Measurements from ENCODE around the gene ATM. TPM values are rescaled to one million over a fixed set of nuclear protein-coding genes. Genes with fewer than 3 reads are reported as not detected.
A peak's percentile ranks its signal among the peaks of the same experiment; 100 is the strongest.

Gene ATM
- total RNA-seq, 1 donor from 2014 or later: 72.1 TPM

GRCh38 chr11:108198833-108199232 is 24.0 kb upstream of the ATM start:
- Mint-ChIP-seq H3K36me3 (ENCODE audit: unreplicated experiment) (peaks cover 16% of the 10 kb centered on the region), H3K9me3 (ENCODE audit: unreplicated experiment) (no peaks in the 10 kb centered on the region), H3K27ac (ENCODE audit: unreplicated experiment) (peak overlapping the region; percentile 56), H3K27me3 (ENCODE audit: unreplicated experiment) (no peaks in the 10 kb centered on the region), H3K4me3 (ENCODE audit: unreplicated experiment) (no peak overlapping the region), H3K4me1 (ENCODE audit: unreplicated experiment) (peaks cover 11% of the 10 kb centered on the region)
- no peak for DNase-seq (ENCODE audit: extremely low spot score, unreplicated experiment)
- TF ChIP-seq, protein P1, sequence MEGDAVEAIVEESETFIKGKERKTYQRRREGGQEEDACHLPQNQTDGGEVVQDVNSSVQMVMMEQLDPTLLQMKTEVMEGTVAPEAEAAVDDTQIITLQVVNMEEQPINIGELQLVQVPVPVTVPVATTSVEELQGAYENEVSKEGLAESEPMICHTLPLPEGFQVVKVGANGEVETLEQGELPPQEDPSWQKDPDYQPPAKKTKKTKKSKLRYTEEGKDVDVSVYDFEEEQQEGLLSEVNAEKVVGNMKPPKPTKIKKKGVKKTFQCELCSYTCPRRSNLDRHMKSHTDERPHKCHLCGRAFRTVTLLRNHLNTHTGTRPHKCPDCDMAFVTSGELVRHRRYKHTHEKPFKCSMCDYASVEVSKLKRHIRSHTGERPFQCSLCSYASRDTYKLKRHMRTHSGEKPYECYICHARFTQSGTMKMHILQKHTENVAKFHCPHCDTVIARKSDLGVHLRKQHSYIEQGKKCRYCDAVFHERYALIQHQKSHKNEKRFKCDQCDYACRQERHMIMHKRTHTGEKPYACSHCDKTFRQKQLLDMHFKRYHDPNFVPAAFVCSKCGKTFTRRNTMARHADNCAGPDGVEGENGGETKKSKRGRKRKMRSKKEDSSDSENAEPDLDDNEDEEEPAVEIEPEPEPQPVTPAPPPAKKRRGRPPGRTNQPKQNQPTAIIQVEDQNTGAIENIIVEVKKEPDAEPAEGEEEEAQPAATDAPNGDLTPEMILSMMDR (IDR thresholded peaks at IDR 0.05): no peak

- no peak overlapping the region for H3K4me3 Mint-ChIP-seq (ENCODE audit: unreplicated experiment)
- H3K27ac Mint-ChIP-seq (ENCODE audit: unreplicated experiment): peak overlapping the region; percentile 83
- no peak for DNase-seq (ENCODE audit: extremely low spot score, unreplicated experiment)
- H3K9me3 Mint-ChIP-seq (ENCODE audit: unreplicated experiment): peaks cover 1% of the 10 kb centered on the region
- TF ChIP-seq, protein P1 (IDR thresholded peaks at IDR 0.05): no peak
- no peaks in the 10 kb centered on the region for H3K27me3 Mint-ChIP-seq (ENCODE audit: unreplicated experiment)
- peaks cover 17% of the 10 kb centered on the region for H3K36me3 Mint-ChIP-seq (ENCODE audit: unreplicated experiment)
- peaks cover 11% of the 10 kb centered on the region for H3K4me1 Mint-ChIP-seq (ENCODE audit: unreplicated experiment)
These were observed 23.2 kb upstream of the ATM start for GRCh38 chr11:108199446-108200321.

- no peak overlapping the region for H3K4me3 Mint-ChIP-seq (ENCODE audit: unreplicated experiment)
- peaks cover 11% of the 10 kb centered on the region for H3K4me1 Mint-ChIP-seq (ENCODE audit: unreplicated experiment)
- no peaks in the 10 kb centered on the region for H3K27me3 Mint-ChIP-seq (ENCODE audit: unreplicated experiment)
- DNase-seq (ENCODE audit: extremely low spot score, unreplicated experiment): no peak
- H3K27ac Mint-ChIP-seq (ENCODE audit: unreplicated experiment): no peak overlapping the region
- peaks cover 19% of the 10 kb centered on the region for H3K36me3 Mint-ChIP-seq (ENCODE audit: unreplicated experiment)
- H3K9me3 Mint-ChIP-seq (ENCODE audit: unreplicated experiment): peaks cover 5% of the 10 kb centered on the region
- TF ChIP-seq, protein P1 (IDR thresholded peaks at IDR 0.05): no peak
These were observed 19.8 kb upstream of the ATM start for GRCh38 chr11:108203075-108203474.

DNA sequence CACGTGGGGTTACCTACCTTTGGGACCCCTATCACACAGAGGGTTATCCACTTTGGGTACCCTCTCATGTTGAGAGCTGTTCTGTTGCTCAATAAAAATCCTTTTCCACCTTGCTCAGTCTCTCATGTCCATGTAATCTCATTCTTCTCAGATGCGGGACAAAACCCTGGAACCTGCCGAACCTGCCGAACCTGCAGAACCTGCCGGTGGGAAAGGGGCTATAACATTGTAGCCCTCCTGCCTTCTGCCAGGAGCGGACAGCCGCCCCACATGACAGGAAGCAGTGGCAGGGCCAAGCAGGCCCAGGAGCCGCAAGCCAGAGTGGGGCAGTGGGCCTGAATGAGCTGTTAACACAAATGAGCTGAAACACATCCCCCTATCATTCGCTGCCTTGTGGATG is 18.5 kb upstream of the ATM start:
- peaks cover 10% of the 10 kb centered on the region for H3K4me1 Mint-ChIP-seq (ENCODE audit: unreplicated experiment)
- H3K36me3 Mint-ChIP-seq (ENCODE audit: unreplicated experiment): peaks cover 18% of the 10 kb centered on the region
- TF ChIP-seq, protein P1 (IDR thresholded peaks at IDR 0.05): no peak
- H3K27ac Mint-ChIP-seq (ENCODE audit: unreplicated experiment): no peak overlapping the region
- no peaks in the 10 kb centered on the region for H3K27me3 Mint-ChIP-seq (ENCODE audit: unreplicated experiment)
- peaks cover 5% of the 10 kb centered on the region for H3K9me3 Mint-ChIP-seq (ENCODE audit: unreplicated experiment)
- no peak for DNase-seq (ENCODE audit: extremely low spot score, unreplicated experiment)
- no peak overlapping the region for H3K4me3 Mint-ChIP-seq (ENCODE audit: unreplicated experiment)

GRCh38 chr11:108204929-108205499 is 17.9 kb upstream of the ATM start:
- Mint-ChIP-seq H3K36me3 (ENCODE audit: unreplicated experiment) (peaks cover 21% of the 10 kb centered on the region), H3K4me1 (ENCODE audit: unreplicated experiment) (peaks cover 5% of the 10 kb centered on the region), H3K27ac (ENCODE audit: unreplicated experiment) (no peak overlapping the region), H3K9me3 (ENCODE audit: unreplicated experiment) (peaks cover 5% of the 10 kb centered on the region), H3K27me3 (ENCODE audit: unreplicated experiment) (no peaks in the 10 kb centered on the region), H3K4me3 (ENCODE audit: unreplicated experiment) (no peak overlapping the region)
- no peak for DNase-seq (ENCODE audit: extremely low spot score, unreplicated experiment)
- TF ChIP-seq, protein P1 (IDR thresholded peaks at IDR 0.05): no peak
